Vagina (tissue), 2 donors: ENCODE data around the gene FAM120B.

Source experiments
- POLR2A ChIP-seq, 2 donors: fragments of 450-650 bp; IDR thresholded peaks; one replicate each; pipeline ENCODE4 v1.6.1; 2017; ENCODE audit warnings: antibody characterized with exemption in 2 of 2, mild to moderate bottlenecking in 2 of 2, moderate library complexity in 2 of 2
- POLR2AphosphoS5 ChIP-seq, 2 donors: sonication (generic); formaldehyde crosslinking; IDR thresholded peaks; one replicate each; pipeline ENCODE4 v1.9.0; 2017; ENCODE audit warnings: antibody characterized with exemption in 2 of 2, mild to moderate bottlenecking in 2 of 2, low read depth in 1 of 2; ENCODE audit not compliant: insufficient read depth in 1 of 2
- TF ChIP-seq, protein P1 (sequence below), 3 experiments: fragments of 450-650 bp in 2 of 3; fragments of 200-600 bp in 1 of 3; sonication (generic) in 1 of 3; IDR thresholded peaks; one replicate each; pipeline ENCODE4 v1.5.1; 2017 to 2019; ENCODE audit warnings: antibody characterized with exemption in 3 of 3, mild to moderate bottlenecking in 2 of 3, moderate library complexity in 2 of 3

DNA sequence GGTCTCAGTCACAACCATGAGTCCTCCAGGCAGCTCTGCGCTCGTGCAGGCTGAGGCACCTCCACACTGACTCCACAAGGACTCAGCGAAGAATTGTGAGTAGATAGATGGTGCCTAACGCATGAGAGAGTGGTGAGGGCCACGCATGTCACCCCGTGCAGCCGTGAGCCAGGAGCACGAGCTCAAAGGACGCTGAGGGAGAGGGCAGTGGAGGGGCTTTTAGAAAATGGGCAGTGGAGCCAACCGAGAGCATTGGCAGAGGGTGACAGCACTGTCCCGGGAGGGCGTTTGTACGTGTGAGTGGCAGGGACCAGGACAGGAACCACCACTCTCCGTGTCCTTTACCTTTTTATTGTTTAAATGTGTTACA, 141.0 kb downstream of the FAM120B start:
- TF ChIP-seq POLR2A (IDR thresholded peaks at IDR 0.05), result no peak
- TF ChIP-seq, protein P1, sequence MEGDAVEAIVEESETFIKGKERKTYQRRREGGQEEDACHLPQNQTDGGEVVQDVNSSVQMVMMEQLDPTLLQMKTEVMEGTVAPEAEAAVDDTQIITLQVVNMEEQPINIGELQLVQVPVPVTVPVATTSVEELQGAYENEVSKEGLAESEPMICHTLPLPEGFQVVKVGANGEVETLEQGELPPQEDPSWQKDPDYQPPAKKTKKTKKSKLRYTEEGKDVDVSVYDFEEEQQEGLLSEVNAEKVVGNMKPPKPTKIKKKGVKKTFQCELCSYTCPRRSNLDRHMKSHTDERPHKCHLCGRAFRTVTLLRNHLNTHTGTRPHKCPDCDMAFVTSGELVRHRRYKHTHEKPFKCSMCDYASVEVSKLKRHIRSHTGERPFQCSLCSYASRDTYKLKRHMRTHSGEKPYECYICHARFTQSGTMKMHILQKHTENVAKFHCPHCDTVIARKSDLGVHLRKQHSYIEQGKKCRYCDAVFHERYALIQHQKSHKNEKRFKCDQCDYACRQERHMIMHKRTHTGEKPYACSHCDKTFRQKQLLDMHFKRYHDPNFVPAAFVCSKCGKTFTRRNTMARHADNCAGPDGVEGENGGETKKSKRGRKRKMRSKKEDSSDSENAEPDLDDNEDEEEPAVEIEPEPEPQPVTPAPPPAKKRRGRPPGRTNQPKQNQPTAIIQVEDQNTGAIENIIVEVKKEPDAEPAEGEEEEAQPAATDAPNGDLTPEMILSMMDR (IDR thresholded peaks at IDR 0.05), result no peak
- no peak for TF ChIP-seq POLR2AphosphoS5 (IDR thresholded peaks at IDR 0.05; ENCODE audit: insufficient read depth in 1 of 2, low read depth in 1 of 2)
